IPS DF 19.7 (cell line): ENCODE data around the gene FFAR3.

Experiments
- DNase-seq: peaks from one replicate; pipeline ENCODE4 v3.0.0-alpha.2; 2013; ENCODE audit warnings: low read depth, low spot score

The FFAR3 gene, protein sequence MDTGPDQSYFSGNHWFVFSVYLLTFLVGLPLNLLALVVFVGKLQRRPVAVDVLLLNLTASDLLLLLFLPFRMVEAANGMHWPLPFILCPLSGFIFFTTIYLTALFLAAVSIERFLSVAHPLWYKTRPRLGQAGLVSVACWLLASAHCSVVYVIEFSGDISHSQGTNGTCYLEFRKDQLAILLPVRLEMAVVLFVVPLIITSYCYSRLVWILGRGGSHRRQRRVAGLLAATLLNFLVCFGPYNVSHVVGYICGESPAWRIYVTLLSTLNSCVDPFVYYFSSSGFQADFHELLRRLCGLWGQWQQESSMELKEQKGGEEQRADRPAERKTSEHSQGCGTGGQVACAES

DNA sequence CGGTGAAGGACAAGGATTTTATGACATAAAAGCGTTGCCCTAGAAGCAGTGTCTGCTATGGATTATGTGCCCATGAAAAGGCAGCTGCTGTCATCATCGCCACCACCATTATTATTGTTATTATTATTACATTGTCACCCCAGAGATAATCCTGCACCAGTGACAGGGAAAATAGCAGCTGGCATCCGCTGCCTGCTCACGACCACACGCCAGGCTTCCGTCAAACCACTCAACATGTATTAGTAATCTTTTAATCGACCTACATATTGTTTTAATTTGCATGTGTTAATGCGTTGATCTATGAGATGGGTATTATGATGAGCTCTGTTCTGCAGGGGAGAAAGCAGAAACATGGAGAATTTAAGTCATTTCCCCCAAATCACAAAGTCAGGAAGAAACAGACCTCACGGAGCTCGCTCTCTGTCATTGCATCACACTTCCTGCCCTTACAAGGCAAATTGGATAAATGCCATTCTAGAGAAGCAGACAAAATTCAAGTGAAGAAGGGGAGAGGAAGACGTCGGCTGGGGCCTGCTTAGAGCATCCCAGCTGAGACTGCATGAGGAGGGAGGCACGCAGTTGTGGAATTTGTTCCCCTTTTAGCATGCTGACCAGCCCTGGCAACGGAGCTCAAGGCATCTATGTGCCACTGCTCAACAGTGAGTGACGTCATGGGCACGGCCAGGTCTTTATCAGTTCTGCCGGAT lies at the start of gene FFAR3:
FFAR3 (plus strand) TSS at position 594 of the 707 bp plus-strand sequence. CDS start 431 bp downstream, outside the sequence.
- no peak for DNase-seq

DNA sequence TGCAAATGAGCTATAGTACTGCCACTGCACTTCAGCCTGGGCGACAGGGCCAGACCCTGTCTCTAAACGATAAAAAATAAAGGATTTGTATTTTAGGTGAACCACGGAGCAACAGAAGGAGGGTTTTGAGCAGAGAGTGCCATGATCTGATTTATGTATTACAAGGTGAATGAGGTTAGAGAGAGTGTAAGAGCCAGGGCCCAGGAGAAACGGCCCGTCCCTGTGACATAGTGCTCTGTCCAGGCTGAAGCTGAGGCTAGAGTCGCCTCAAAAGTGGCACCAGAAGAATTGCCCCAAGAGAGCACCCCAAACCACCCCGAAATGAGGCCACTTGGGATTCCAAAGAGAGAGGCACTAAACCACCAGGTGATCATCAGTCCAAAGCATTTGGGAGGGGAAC lies 49.4 kb upstream of the FFAR3 start:
- no peak for DNase-seq

DNA sequence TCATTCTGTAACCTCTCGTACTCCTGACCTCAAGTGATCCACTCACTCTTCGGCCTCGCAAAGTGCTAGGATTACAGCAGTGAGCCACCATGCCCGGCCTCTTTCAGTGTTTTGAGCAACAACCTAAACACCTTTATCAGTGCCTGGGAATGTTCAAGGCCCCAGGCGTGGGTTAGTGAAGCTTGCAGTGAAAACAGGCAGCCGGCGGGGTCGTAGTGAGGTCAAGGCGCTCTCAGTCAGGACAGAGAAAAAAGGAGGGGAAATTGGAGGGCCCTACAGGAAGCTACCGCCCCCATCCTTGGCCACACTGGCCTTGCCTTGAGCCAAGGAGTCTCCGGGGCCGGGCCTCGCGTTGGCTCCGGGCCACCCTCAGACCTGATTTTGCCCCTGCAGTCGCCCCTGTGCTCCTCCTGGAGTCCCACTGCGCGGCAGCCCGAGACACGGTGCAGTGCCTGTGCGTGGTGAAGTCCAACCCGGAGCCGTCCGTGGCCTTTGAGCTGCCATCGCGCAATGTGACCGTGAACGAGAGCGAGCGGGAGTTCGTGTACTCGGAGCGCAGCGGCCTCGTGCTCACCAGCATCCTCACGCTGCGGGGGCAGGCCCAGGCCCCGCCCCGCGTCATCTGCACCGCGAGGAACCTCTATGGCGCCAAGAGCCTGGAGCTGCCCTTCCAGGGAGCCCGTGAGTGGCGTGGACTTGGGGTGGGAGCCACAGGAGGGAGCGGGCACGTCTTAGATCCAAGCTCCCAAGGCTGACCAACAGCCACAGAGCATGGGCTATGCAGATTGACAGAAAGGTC lies 48.6 kb upstream of the FFAR3 start:
- DNase-seq = no peak

DNA sequence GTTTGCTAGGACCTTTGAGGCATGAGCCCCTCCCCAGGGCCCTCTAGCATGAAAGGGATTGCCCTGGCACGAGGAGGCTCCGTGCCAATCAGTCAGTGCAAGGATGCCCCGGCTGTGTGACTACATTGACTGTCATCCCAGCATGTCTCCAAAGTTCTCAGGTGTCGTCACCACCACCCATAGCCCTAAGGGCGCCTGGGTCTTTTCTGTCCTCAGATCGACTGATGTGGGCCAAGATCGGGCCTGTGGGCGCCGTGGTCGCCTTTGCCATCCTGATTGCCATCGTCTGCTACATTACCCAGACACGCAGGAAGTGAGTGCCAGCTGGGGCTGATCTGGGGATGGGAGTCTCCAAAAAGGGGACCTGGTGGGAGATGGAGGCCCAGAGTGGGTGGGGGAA lies 47.9 kb upstream of the FFAR3 start:
- no peak for DNase-seq

DNA sequence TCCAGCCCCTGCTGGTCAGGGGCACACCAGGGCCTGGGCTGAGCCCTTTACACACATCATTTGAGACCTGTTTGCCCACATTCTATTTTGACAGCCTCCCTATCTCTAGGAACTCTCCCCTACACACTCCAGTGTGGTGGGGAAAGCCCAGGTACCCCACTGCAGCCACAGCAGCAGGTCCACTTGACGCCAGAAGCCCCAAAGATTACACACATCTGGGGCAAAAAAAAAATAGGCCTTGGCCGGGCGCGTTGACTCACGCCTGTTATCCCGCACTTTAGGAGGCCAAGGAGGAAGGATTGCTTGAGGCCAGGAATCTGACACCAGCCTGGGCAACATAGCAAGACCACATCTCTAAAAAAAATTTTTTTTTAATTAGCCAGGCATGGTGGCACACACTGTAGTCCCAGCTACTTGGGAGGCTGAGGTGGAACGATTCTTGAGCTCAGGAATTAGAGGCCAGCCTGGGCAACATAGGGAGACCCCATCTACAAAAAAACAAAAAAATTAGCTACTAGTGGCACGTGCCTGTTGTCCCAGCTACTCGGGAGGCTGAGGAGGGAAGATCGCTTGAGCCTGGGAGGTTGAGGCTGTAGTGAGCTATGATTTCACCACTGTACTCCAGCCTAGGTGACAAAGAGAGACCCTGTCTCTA lies 47.3 kb upstream of the FFAR3 start:
- no peak for DNase-seq

DNA sequence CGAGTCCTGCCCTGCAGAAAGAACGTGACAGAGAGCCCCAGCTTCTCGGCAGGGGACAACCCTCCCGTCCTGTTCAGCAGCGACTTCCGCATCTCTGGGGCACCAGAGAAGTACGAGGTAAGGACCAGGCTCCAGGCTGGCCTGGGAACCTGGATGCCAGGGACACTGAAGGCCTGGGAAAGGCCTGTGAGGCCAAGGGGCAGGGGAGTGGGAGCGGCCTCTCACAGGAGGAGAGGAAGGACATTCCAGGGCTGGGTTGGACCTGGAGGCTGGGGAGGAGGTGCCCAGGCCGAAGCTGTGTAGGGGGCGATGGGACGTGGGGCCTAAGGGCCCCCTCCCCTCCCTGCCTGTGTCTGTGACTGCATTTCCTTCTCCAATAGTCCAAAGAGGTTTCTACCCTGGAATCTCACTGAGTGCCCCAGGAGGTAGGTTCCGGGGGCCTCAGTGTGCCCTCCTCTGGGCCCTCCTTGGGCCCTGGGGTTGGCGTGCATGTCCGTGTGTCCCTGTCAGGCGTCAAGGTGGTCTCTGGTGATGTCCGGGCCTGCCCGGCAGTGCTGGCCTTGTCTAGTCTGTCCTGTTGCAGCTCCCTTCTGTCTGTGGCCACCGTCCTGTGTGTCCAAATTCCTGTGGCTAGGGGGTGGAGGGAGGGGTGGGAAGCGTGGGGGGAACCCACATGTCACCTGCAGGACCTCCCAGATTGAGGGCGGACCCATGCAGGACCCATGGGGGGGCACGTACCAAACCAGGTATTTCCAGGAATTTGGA lies 46.2 kb upstream of the FFAR3 start:
- DNase-seq = no peak

DNA sequence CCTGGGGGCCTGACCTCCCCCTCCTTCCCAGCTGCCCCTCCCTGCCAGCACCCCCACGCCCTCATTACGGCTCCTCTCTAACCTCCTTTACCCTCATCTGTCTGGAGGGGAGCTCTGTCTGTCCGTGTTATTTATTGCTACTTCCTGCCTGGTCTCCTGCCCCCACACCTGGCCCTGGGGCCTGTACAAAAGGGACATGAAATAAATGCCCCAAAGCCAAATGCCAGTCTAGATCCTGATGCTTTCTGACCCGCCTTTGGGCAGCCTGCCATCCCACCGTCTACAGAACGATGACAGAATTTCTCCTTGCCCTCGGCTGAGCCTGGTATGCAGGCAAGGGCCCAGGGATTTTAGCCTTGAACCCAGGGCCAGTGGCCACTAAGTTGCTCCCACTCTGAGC lies 44.7 kb upstream of the FFAR3 start:
- no peak for DNase-seq

DNA sequence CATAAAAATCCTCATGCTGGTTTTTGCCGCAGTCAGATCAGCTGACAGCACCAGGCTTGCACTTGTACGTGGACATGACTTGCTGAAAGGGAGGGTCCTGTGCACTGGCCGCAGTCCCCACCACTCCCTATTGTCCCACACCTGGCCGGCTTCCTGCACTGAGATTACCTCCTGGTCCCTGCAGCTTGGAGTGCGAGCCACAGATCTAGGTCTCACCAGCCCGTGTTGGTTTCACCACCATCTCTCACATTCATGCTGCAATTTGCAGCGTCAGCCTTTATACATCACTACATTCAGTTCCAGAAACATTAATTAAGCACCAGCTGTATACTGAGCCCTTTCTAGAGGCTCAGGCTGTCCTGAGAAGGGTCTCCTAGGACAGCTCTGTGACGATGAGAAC lies 44.2 kb upstream of the FFAR3 start:
- DNase-seq = no peak

DNA sequence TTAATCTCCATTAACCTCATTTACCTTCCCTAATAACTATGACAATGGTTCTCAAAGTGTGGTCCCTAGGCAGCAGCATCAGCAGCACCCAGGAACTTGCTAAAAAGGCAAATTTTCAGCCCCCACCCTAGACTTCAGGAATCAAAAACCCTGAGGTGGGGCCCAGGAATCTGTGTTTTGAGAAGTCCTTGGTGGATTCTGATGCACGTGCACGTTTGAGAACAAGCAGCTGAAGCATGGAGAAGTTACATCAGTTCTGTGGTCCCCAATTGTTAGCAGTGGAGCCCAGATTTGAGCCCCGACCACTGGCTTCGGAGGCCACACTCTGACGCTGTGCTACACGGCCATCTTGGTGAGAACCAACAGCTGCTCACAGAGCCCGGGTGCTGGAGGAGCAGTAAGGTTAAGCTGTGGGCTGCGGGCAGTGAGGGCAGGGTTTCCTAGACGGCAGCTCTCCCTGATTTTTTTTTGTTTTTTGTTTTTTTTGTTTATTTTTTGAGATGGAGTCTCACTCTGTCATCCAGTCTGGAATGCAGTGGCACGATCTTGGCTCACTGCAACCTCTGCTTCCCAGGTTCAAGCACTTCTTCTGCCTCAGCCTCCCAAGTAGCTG lies 43.3 kb upstream of the FFAR3 start:
- DNase-seq = no peak

DNA sequence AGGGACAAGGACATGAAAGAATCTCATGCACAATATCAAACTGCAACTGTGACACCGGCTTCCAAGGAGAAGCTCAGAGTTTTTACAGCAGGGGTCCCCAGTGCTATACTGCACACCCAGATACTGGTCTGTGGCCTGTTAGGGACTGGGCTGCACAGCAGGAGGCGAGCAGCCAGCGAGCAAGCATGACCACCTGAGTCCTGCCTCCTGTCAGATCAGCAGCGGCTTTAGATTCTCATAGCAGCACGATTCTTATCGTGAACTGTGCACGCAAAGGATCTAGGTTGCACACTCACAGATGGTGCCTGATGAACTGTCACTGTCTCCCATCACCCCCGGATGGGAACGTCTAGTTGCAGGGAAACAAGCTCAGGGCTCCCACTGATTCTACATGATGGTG lies 42.4 kb upstream of the FFAR3 start:
- no peak for DNase-seq

DNA sequence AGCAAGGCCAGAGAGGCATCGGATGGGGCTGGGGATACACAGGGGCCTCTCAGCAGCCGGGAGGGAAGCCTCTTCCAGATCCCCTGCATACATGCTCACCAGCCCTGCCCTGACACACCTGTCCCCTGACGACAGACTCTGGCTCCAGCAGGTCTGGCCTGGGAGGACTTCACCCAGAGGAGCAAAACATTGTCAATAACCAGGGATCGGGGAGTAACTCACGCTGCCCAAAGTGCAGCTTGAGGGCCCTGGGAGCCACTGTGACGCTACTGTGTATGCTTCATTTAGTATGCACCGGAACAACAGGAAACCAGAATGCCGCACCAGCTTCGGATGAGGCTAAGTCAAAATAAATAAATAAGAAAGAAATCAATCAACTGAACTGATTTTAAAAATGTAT lies 41.7 kb upstream of the FFAR3 start:
- no peak for DNase-seq

DNA sequence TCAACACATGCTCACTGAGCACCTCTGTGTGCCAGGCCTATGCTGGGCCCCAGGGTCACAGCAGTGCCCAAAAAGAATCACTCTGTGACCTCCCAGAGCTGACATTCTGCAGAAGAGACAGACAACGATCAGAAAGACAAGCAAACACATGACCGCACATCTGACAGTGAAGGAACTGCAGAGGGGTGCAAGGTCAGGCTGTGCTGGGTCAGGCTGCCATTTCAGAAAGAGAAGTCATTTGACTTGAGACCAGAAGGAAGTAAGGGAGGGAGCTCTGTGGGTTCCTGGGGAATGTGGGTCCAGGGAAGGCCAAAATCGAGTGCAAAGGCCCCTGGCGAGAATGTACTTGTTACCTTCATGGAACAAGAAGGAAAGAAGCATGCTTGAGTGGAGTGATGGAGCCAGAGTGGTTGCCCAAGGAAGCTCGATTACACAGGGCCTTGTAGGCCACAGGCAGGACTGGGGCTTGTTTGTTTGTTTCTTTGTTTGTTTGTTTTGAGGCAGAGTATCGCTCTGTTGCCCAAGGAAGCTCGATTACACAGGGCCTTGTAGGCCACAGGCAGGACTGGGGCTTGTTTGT lies 40.7 kb upstream of the FFAR3 start:
- no peak for DNase-seq

DNA sequence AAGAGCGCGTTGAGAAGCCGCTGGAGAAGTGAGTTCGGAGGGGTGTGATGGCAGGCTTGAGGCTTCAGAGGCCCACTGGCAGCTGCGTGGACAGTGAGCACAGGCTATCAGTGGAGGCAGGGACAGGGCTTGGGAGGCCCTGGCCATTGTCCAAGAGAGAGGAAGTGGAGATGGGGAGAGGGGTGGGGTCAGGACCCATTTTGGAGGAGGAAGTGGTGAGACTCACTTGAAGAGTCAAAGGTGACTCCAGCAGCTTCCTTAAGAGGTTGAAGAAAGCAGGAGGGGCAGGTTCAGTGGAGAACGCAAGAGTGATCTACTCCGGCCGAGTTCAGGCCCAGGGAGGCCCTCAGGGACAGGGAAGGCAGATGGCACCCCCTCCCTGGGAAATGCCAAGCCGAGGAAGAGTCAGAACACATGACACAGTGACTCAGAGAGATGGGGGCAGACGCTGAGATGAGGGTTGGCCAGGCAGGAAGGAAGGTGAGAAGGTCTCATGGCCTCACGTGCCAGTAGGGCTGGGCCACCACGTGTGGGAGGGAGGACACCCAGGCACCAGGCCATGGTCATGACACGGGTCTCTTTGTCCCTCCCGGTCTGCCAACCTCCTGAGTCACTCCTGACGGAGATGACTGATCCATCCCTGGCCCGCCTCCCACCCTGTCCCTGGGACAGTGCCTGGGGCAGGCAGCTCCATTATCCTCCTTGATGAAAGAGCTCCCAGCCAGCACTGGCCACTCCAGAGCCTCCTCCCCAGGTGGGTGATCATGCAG lies 39.4 kb upstream of the FFAR3 start:
- no peak for DNase-seq

DNA sequence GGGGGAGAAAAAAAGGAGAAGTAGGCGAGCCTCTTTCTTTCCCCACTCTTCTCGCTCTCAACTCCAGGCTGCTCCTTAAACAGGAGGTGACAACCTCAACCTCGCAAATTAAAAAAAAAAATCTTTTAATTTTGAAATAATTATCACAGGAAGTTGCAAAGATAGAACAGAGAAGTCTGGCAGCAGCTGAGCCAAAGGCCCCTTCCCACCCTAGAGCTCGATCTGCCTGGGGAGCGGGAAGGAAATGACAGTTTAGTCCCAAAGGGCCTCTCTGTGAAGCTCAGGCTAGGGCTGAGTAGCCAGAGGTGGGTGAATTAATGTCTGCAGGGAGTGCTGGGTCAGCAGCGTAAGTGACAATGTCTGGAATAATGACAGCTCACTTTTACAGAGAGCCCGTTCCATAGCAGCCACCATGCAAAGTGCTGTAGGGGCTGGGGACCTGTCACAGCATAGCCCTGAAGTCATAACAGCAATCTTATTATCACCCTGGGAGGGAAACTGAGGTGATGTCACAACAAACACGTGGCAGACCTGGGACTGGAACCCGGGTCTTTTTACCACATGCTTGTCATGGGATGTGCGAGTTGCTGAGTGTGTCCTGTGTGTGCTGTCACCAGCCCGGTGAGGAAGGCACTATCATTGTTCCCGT lies 38.1 kb upstream of the FFAR3 start:
- DNase-seq = no peak

DNA sequence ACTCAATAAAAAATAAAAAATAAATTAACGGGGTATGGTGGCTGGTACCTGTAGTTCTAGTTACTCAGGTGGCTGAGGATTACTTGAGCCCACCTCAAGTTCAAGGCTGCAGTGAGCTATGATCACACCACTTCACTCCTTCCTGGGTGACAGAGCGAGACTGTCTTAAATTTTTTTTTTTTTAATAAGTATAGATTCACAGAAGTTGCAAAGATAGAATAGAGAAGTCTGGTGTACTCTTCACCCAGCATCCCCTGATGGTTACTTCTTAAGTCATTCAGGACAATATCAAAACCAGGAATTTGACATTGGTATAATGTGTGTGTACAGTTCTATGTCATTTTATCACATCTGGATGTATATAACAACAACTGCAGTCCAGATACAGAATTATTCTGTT lies 37.0 kb upstream of the FFAR3 start:
- DNase-seq = no peak

DNA sequence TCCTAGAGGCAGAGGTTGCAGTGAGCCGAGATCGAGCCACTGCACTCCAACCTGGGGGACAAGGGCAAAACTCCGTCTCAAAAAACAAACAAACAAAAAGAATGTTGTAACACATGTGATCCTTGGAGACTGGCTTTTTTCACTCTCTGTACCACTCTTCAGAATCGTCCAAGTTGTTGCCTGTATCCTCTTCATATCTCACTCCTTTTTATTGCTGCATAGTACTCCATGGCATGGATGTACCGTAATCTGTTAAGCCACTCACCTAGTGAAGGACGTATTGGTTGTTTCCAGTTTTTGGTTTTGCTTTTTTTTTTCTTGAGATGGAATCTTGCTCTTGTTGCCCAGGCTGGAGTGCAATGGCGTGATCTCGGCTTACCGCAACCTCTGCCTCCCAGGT lies 36.2 kb upstream of the FFAR3 start:
- no peak for DNase-seq

DNA sequence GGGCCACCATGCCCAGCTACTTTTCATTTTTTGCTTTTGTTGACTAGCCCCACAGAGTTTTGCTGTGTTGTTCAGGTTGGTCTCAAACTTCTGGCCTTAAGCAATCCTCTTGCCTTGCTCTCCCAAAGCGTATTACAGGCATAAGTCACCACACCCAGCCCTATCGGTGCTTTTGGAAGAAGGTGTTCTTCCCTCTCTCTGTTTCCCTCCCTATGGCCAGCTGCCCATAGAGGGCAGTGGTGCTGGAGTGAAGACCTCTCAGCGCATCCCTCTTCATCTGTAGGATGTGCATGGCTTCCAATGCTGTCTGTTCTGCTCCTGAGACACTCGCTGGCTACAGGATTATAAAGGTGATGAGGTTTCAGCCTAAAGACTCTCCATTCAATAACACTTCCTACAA lies 30.6 kb upstream of the FFAR3 start:
- no peak for DNase-seq

DNA sequence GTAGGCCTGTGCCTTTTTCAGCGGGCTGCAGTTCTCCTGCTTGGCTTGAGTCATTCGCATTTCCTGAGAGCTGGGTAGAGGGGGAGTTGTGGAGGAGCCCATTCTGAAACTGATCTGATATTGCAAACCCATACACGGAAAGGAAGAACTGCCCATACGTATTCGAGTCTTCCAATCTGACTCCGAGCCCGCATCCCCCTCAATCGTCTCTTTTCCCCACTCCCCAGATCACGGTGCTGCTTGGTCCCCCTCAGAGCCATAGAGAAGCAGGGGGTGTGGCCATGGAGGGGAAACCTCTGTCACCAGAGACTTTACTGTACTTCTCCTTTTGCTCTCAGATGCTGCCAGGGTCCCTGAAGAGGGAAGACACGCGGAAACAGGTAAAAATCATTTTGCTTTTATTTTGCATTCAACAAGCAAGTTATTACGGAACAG lies 29.4 kb upstream of the FFAR3 start, which contains the start of gene CD22:
CD22 (plus strand) TSS at position 337 of the 435 bp plus-strand sequence. CDS start 2,854 bp downstream, outside the sequence.
- no peak for DNase-seq

DNA sequence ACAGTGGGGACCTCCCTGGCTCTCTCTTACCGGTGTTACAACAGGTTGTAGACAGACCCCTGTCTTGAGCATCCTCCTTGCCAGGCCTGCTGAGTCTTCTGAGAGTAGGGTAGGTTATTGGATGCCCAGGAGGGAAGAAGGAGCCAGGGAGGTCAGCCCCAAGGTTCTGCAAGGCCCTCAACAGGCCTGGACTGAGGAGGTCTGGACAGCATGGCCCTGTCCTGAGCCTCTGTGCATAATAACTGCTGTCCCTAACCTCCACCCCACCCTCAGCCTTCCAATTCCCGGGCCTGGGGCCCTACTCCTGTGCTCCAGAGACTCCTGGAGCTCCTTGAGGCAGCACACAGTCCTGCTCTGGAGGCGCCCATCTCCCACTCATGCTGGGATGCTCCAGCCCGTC lies 28.9 kb upstream of the FFAR3 start:
- DNase-seq = no peak
